ENCODE data around the gene CACNA1D.
A peak's percentile ranks its signal among the peaks of the same experiment; 100 is the strongest.
"Not testable (repeated sequence)": the region's sequence is repeated elsewhere in the genome, so short reads cannot be mapped to it uniquely, and the experiment has no call there.

The CACNA1D gene

DNA sequence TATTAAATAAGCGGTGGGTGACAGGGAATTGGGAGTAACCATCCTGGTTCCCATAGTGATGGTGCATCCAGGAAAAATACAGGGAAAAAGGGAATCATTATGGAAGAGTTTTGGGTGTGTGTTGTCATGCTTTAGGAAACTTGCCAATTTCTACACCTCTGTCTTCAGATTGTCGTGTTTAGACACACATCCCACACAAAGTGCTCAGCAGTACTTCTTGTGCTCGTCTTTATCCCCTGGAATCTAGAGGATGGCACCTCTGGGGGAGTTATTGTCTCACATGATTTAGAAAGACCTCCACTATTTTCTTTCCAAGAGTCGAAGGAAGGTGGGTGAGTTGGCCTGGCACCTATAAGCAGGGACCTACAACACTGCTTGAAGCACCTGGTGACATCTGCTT, 35.8 kb downstream of the CACNA1D start:
- DNase-seq = no peak

DNA sequence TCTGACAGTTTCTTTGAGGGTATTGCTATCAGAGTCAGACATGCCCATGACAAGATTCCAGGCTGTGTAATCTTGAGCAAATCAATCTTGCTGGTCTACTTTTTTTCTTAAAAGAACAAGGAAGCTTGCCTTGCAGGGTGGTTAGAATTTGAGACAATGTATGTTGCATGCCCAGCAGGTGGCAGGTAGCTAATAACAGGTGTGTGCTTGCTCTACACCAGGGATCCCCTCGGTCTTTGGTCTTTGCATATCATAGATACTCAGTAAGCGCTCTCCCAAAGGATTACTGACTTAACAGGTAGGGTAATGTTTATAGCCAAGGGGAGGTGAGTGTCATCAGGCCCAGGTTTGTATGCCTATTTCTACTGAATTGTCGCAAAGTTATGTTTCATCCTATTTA, 37.3 kb downstream of the CACNA1D start:
- DNase-seq = peak; percentile 85

- no peak for DNase-seq
Measured at GRCh38 chr3:53533472-53533871, 39.1 kb downstream of the CACNA1D start.

DNA sequence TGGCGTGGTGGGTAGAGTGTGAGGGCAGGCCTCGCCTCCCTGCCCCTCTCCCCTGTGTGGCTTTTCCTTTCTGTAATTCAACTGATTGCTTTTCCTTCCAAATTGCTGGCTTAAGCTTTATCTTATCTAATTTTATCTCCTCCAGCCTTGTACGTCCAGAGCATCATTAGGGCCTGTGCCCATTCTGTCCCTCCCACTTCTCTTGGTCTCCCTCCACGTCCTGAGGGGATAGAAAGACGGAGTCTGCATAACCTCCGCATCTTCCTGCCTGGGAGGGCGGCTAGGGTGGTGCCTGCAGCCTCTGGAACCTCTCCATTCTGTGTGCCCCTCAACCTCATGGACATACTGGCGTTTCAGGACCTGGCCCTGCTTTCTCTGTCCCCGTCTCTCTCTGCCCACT, 39.8 kb downstream of the CACNA1D start:
- DNase-seq = no peak

DNA sequence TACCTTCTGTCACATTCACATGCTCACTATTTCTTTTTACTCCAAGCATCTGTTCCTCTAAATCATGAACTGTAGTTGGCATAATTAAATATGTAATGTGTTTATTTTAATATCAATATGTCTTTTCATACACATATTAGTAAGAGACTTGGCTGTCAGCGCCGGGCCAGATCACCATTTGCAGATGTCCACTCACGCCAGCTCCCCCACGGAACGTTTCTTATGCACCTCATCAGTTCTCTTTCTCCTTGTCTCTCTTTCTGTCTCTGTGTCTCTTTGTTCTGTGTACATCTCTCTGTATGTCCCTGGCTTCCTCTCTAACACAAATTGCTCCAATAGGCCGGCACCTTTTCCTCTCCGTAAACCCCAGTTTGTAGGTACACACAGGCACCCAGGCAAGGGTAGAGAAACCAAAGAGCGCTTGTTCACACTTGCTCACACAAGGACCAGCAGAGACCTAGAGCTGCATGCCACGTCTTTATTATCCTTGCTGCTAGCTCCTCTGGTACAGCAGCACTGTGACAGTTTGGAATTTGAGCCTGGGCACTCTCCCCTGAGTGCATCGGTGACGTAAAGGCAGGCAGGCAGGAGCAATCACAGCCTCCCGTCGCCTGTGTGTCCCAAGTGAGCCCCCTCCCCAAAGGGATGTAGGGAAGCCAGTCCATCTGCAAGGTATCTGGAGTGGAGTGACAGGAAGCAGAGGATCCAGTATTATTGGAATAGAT, 40.4 kb downstream of the CACNA1D start:
- DNase-seq = peak; percentile 24

- DNase-seq = no peak
Measured at GRCh38 chr3:53536282-53536681, 41.9 kb downstream of the CACNA1D start.

DNA sequence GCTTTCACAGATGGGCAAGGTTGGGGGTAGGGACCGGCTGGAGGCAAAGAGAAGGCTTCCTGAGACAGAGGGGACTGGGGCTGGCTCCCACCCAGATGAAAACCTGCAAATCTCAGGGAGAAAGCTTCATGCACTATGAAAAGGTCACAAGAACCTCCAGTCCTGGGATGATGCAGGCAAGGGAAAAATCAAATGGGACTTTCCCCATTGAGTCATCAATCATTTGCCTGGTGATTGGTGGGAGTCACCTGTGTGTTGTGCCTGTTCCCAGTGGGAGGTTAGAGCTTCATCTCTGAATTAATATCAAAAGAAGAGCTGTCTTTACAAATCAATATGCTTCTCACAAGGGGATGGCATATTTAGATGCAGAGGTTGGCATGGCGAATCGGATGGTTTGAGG, 49.9 kb downstream of the CACNA1D start:
- peak; percentile 16 for DNase-seq

GRCh38 chr3:53545310-53545995, 51.0 kb downstream of the CACNA1D start:
- no peak for DNase-seq

DNA sequence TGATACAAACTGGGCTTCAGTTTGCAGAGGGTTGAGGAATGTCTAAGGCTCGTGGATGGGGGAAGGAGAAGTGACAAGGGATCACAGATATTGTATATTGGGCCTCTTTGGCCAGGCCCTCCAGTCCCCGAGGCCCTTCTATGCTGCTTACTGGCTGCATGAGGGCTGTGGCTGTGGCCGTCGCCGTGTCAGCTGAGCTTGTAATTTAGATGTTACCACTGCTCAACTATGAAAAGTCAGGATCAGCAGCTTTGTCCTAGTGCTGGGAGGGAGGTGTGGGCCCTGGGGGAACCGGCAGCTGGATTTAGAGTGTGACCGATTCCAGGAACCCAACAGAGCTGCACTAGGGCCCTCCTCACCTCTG, 51.6 kb downstream of the CACNA1D start:
- no peak for DNase-seq

DNA sequence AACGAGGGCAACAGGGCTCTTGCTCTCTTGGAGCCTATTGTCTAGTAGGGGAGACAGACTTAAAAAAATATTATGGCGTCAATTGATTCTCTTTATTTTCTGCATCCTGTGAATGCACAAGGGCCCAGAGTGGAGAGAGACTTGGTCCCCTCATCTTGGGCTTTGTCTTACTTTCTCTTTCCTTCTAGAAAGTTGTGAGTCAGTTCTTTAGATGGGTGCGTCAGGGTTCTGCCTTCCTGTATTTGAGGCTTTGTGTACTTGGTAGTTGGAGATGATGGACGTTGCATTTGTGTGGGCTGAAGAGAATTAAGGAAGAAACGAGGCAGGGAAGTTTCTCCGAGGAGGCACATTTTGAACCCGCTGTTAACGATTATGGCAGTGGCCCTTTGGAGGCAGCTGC, 52.9 kb downstream of the CACNA1D start:
- DNase-seq = no peak

DNA sequence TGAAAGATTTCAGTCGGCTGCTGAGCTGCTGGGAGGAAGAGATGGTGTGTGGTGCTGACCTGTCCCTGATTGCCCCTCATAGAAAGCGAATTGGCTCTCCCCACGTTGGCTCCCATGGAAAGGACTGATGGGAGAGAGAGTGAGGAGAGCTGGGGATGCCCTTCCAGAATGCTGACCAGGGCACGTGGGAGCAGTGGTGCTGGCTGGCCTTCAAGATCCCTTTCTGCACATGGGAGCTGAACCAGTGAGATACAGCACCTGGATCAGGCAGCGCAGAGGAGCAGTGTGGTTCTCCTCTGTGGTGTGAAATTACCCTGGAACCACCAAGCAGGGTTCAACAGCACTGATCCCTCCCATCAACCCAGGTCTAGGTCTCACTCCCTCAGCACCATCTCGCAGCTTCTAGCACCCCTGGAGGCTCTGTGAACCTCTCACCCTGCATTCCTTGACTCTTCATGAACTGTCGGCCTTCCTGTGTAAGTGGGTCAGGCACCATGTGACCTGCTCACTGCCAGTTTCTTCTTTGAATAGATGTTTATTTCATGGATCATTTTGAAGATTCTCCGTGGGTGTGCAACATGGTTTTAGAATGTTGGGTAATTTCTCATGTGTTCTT, 55.7 kb downstream of the CACNA1D start:
- DNase-seq = no peak

DNA sequence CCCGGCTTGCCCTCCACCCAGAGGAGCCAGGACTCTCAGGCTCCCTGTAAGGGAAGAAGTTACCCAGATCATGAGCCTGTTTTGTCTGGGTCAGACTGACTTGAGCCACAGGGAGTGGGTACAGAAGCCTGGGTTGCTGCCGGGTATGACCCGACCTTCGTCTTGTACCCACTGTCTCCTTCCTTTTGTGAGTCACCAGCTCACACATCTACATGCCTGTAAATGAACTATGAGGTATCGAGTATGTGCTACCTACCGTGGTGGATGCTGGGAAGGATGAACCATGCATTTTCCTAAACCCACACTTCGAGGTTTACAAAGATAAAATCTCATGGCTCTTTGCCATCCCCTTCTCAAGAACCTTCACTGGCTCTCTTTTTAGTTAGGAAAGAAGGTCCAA, 56.9 kb downstream of the CACNA1D start:
- DNase-seq = no peak

GRCh38 chr3:53552730-53553129, 58.3 kb downstream of the CACNA1D start:
- DNase-seq = no peak

GRCh38 chr3:53553200-53553599, 58.8 kb downstream of the CACNA1D start:
- no peak for DNase-seq

DNA sequence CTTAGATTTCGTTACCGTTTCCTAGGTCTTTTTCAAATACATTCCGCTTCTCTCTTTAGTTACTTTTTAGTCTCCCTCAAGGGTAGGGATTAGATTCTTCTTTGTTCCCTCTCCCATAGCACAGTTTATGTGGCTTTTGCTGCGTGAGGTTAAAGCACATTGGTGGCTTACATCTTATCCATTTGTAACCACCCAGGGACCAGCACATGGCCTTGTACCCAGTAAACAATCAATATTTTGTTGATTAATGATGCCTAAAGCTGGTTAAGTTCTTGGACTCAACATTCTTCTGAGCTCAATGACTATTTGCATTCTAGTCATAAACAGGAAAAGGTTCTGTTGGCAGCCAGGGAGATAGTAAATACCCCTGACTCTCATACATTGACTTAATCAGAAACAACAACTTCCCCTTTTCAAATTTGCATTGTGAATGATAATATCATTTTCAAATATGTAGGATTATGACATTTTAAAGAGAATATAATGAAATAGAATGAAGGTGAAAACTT, 60.2 kb downstream of the CACNA1D start:
- DNase-seq = no peak

DNA sequence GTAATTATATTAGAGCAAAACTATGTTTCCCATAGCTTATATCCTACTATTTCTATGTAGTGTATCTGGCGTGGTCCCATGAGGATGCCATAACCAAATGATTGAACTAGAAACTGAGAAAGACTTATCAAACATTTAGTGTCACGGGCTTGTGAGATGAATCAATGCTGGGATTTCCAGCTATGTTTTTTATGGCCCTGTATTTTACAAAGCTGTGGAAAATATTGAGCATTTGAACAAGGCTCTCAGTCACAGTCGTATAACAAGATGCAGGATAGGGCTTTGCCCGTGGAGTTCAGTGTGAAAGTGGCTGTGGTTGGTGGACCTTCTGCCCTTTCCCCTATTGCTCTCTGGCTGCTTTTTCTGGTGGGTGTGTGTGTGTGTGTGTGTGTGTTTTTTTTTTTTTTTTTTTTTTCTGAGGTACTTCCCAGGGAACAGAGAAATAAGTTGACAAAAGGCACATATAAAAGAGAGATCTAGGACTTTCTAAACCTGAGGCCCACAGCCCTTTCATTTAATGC, 60.7 kb downstream of the CACNA1D start:
- DNase-seq = no peak

DNA sequence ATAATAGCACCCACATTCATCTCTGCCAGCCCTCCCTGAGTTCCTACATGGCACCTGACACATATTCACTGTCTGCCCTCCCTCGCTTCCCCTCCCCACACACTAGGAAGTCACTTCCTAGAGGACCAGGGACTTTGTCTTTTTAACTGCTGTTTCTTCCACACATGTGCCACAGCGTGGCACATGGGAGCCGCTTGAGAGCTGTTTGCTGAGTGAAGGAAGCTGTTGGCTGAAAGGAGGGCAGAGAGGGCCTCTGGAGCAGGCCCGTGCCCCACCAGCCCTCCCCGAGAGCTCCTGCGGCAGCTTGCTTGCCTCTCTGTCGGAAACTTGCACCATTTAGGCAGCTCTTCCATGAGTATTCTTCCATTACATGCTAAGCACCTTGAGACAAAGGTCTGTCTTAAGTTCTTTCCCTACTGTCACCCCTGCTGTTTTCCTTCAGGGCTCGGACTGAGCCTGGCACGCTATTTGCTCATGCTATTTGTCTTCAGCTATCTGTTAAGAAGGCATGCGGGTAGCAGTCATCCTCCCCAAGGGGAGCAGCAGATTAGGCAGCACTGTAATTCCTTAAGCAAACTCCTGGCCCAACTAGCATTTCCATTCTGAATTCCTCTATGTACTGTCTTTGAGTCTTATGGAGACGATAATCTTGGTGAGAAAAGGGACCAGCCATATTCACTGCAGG, 72.2 kb downstream of the CACNA1D start:
- no peak for DNase-seq

DNA sequence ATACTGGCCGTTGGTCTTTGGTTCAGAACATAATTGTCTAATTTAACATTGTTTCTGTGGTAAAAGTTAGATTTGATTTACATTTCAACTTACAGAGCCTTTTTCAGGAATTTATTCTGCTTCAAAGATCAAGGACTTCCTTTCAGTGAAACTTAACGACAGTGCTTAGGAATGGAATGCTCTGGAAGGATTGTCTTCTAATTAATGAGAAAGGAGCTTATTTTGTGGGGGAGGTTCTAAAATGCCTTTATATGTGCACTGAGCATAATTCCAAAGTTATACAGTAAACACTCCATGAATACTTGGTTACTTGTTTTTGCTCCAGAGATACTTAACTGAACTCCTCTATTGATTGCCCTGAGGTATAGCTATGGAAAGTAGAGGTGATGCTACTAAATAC, 75.7 kb downstream of the CACNA1D start:
- DNase-seq = no peak

GRCh38 chr3:53570709-53571108, 76.3 kb downstream of the CACNA1D start:
- peak; percentile 1 for DNase-seq

DNA sequence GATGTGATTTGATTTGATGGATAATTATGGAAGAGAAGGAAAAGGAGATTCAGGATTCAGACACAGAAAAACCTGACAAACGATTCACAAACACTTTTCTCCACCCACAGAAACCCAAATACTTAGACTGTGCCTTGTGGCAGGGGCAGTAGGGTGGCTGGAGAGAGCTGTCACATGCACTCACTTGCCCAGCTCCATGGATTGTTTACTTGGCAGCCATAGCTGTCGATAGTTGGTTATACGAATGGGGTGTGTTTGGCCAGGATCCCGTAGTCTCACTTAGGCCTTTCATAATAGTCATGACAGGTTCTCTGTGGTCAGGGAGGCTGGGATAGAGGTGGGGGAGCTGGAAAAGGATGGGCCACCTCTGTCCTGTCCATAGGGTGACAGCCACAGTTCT, 76.9 kb downstream of the CACNA1D start:
- no peak for DNase-seq

DNA sequence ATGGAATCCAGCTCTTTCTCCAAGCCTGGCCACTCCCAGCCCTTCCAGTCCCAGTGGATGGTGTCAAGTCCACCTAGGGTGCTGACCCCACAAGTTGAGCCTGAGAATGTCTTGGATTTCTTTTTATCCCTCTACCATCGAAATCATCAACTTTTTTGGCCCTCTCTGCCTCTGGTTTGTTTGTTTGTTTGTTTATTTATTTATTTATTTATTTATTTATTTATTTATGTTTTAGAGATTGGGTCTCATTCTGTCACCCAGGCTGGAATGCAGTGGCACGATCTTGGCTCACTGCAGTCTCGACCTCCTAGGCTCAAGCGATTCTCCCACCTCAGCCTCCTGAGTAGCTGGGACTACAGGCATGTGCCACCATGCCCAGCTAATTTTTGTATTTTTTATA, 77.8 kb downstream of the CACNA1D start:
- DNase-seq = not testable (repeated sequence)

DNA sequence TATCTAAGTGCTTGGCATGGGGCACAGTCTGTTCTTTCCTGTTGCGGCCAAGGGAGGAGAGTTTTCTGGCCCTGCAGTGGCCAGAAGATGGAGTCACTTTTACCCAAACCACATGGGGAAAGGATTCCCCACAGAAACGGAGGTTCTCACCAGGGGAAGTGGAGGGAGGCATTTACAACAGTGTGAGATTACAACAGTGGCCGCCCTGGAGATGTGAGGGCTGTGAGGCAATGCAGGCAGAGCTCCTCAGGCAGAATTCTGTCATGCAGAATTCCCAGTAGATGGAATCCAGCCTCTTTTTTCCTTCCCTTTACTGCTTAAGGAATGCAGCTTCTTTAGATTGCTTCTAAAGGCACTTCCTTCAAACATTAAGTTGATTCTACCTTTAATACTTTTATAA, 83.1 kb downstream of the CACNA1D start:
- DNase-seq = peak; percentile 14

GRCh38 chr3:53579636-53580035, 85.2 kb downstream of the CACNA1D start:
- peak; percentile 64 for DNase-seq

Data from NCI-H69 (cell line).